Stromal cell of bone marrow (primary cell): ENCODE results near the gene MRPS22.
"Not testable (repeated sequence)": the region's sequence is repeated elsewhere in the genome, so short reads cannot be mapped to it uniquely, and the experiment has no call there.

Experiments used
- DNase-seq: peaks from one replicate; pipeline ENCODE4 v3.0.0-alpha.2; 2012; ENCODE audit warnings: low read depth

MRPS22 gene

GRCh38 chr3:139339219-139339906 lies 4.5 kb upstream of the MRPS22 start:
- DNase-seq: no peak

- no peak for DNase-seq
Measured at GRCh38 chr3:139340784-139341183, 3.0 kb upstream of the MRPS22 start.

- DNase-seq: no peak
Measured at GRCh38 chr3:139342054-139342453, 1.8 kb upstream of the MRPS22 start.

GRCh38 chr3:139346771-139347170 lies 3.0 kb downstream of the MRPS22 start:
- DNase-seq: no peak

- DNase-seq: peak; percentile 41
Measured at GRCh38 chr3:139353920-139354556, 10.2 kb downstream of the MRPS22 start.

GRCh38 chr3:139354661-139355060 lies 10.8 kb downstream of the MRPS22 start:
- DNase-seq: no peak

GRCh38 chr3:139355476-139355875 lies 11.7 kb downstream of the MRPS22 start:
- no peak for DNase-seq

GRCh38 chr3:139355891-139356290 lies 12.1 kb downstream of the MRPS22 start:
- DNase-seq: no peak

GRCh38 chr3:139357899-139358298 lies 14.1 kb downstream of the MRPS22 start:
- DNase-seq: no peak

- no peak for DNase-seq
Measured at GRCh38 chr3:139358841-139359562, 15.2 kb downstream of the MRPS22 start.

- no peak for DNase-seq
Measured at GRCh38 chr3:139361276-139361675, 17.5 kb downstream of the MRPS22 start.

GRCh38 chr3:139364549-139364948 lies 20.7 kb downstream of the MRPS22 start:
- no peak for DNase-seq

- no peak for DNase-seq
Measured at GRCh38 chr3:139374099-139374498, 30.3 kb downstream of the MRPS22 start.

GRCh38 chr3:139377378-139377777 lies 33.6 kb downstream of the MRPS22 start:
- no peak for DNase-seq

GRCh38 chr3:139378587-139379241 lies 34.9 kb downstream of the MRPS22 start:
- no peak for DNase-seq

- no peak for DNase-seq
Measured at GRCh38 chr3:139380575-139380974, 36.8 kb downstream of the MRPS22 start.

GRCh38 chr3:139382291-139382690 lies 38.5 kb downstream of the MRPS22 start:
- DNase-seq: not testable (repeated sequence)

- no peak for DNase-seq
Measured at GRCh38 chr3:139388077-139388476, 44.3 kb downstream of the MRPS22 start.

GRCh38 chr3:139388821-139389551 lies 45.2 kb downstream of the MRPS22 start:
- no peak for DNase-seq

- DNase-seq: peak; percentile 98
Measured at GRCh38 chr3:139389552-139390368, 45.9 kb downstream of the MRPS22 start, which contains the start of gene COPB2. Gene COPB2, minus strand, starts transcription at chr3:139389647. Its CDS starts 97 bp downstream, at chr3:139389550.

- peak; percentile 17 for DNase-seq
Measured at GRCh38 chr3:139394116-139394515, 50.3 kb downstream of the MRPS22 start.
